ENCODE data around the gene INSYN1.

Gene INSYN1

DNA sequence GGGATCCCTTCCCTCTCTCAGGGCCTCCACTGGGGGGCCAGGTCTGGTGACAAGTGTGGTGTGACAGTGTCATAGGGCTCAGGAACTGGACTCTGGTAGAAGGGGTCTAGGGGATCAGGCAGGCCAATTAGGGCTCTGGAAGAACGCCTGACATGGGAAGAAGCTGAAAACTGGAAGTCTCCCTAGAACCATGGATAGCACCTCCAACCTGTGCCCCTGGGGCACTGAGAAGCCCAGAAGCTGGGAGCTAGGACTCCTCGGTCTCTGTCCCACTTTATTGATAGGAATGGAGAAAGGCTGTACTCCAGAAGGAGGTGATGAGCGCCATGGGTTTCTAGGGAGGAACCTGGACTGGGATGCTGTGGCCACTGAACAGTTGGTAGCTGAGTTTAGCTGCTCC is 30.7 kb downstream of the INSYN1 start:
- Histone ChIP-seq H3K9ac (ENCODE audit: low read depth, low read length) (no peak overlapping the region), H3K36me3 (ENCODE audit: insufficient read depth, low read length) (no peaks in the 10 kb centered on the region), H3K9me3 (replicated peaks; ENCODE audit: low read length) (no peaks in the 10 kb centered on the region), H3K4me2 (ENCODE audit: low read length) (no peak overlapping the region), H3K4me1 (ENCODE audit: control insufficient read depth, insufficient read depth, low read length) (no peaks in the 10 kb centered on the region), H3K4me3 (ENCODE audit: low read length) (no peak overlapping the region), H3K27me3 (ENCODE audit: control insufficient read depth, insufficient read depth, low read length) (peaks cover 41% of the 10 kb centered on the region)

DNA sequence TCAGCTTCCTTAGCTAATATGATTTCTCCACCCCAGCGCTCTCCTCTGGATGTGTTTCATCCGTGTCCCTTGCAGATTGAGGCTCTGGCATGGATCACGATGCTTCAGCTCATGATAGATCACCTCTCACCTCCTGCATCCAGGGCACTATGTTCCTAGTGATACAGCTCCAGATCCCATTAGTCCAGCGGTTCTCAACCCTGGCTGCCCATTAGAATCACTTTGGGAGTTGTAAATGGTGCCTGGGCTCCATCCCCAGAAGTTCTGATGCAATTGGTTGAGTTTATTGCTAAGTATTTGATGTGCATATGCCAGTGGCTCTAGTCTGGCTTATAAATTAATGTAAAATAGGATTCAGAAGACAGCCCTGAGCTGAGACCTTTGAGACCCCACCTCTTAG is 34.5 kb downstream of the INSYN1 start:
- no peak overlapping the region for H3K4me2 ChIP-seq (ENCODE audit: low read length)
- no peak overlapping the region for H3K4me3 ChIP-seq (ENCODE audit: low read length)
- peaks cover 13% of the 10 kb centered on the region for H3K36me3 ChIP-seq (ENCODE audit: insufficient read depth, low read length)
- H3K4me1 ChIP-seq (ENCODE audit: control insufficient read depth, insufficient read depth, low read length), result no peaks in the 10 kb centered on the region
- peaks cover 15% of the 10 kb centered on the region for H3K27me3 ChIP-seq (ENCODE audit: control insufficient read depth, insufficient read depth, low read length)
- H3K9me3 ChIP-seq (replicated peaks; ENCODE audit: low read length), result no peaks in the 10 kb centered on the region
- H3K9ac ChIP-seq (ENCODE audit: low read depth, low read length), result no peak overlapping the region

DNA sequence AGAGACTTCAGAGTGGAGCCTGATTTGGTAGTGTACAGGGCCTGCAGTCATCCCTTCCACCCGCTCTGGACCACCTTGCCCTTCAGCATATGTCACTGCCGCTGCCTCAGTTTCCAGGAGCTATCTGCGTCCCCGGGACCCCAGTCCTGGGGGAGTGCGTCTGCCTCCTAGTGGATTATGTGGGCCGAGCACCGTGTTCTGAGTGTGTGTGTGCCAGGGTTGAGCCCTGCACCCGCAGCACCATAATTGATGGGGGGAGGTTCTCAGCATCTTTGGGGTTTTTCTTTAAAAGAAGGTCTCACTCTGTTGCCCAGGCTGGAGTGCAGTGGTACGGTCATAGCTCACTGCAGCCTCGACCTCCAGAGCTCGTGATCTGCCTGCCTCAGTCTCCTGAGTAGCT is 35.3 kb downstream of the INSYN1 start:
- no peaks in the 10 kb centered on the region for H3K4me1 ChIP-seq (ENCODE audit: control insufficient read depth, insufficient read depth, low read length)
- no peak overlapping the region for H3K4me2 ChIP-seq (ENCODE audit: low read length)
- H3K9ac ChIP-seq (ENCODE audit: low read depth, low read length), result no peak overlapping the region
- no peaks in the 10 kb centered on the region for H3K9me3 ChIP-seq (replicated peaks; ENCODE audit: low read length)
- no peak overlapping the region for H3K4me3 ChIP-seq (ENCODE audit: low read length)
- peaks cover 20% of the 10 kb centered on the region for H3K36me3 ChIP-seq (ENCODE audit: insufficient read depth, low read length)
- H3K27me3 ChIP-seq (ENCODE audit: control insufficient read depth, insufficient read depth, low read length), result peaks cover 15% of the 10 kb centered on the region

DNA sequence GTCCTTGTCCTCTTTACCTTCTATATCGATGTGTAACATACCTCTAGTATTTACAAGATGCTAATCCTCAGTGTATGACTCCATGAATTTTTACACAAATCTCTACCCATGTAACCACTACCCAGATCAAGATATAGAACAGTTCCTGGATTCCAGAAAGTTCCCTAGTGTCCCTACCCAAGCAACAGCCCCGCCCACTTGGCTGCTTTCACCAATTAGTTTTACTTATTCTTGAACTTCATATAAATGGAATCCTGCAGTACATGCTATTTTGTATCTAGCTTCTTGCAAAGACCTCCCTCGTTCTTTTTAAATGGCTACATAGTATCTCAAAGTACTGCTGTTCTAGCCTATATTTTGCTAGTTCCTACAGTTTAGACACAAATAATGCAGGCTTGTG is 35.9 kb downstream of the INSYN1 start:
- no peak overlapping the region for H3K4me2 ChIP-seq (ENCODE audit: low read length)
- no peak overlapping the region for H3K9ac ChIP-seq (ENCODE audit: low read depth, low read length)
- no peak overlapping the region for H3K4me3 ChIP-seq (ENCODE audit: low read length)
- peaks cover 15% of the 10 kb centered on the region for H3K27me3 ChIP-seq (ENCODE audit: control insufficient read depth, insufficient read depth, low read length)
- no peaks in the 10 kb centered on the region for H3K4me1 ChIP-seq (ENCODE audit: control insufficient read depth, insufficient read depth, low read length)
- peaks cover 26% of the 10 kb centered on the region for H3K36me3 ChIP-seq (ENCODE audit: insufficient read depth, low read length)
- no peaks in the 10 kb centered on the region for H3K9me3 ChIP-seq (replicated peaks; ENCODE audit: low read length)

DNA sequence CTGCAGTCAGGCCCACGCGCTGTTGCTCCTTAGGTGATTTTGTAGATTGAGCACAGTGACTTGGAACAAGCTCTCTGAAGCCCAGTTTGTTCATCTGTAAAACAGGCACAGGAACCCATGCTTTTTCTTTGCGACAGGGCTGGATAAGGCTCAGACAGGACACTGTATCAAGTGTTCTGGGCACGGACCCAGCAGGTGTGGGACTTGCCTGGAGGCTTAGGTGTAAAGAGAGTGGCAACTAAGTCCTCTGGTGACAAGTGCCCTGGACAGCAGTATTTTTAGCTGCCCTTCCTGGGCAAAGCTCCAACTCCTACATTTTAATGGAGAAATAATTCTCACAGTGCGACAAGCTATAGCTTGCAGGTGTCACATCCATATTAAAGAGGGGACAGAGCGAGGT is 36.7 kb downstream of the INSYN1 start:
- H3K9ac ChIP-seq (ENCODE audit: low read depth, low read length), result no peak overlapping the region

DNA sequence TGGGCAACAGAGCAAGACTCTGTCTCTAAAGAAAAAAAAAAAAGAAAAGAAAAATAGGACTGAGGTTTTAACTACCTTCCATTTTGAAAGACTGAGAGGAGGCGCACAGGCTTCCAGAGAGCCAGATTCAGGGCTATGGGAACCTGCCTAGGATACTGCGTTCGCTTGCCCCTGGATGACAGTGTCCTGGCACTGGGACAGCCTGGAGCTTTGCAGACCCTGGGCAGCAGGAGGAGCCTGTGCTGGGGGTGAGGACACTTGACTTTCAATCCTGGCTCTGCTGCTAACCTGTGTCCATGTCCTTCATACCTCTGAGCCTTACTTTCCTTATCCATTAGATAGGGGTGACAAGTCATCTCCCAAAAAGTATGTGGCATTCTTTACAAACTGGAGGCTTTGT is 37.7 kb downstream of the INSYN1 start:
- Histone ChIP-seq H3K4me3 (ENCODE audit: low read length) (no peak overlapping the region), H3K9ac (ENCODE audit: low read depth, low read length) (no peak overlapping the region), H3K36me3 (ENCODE audit: insufficient read depth, low read length) (peaks cover 39% of the 10 kb centered on the region), H3K9me3 (replicated peaks; ENCODE audit: low read length) (no peaks in the 10 kb centered on the region), H3K4me1 (ENCODE audit: control insufficient read depth, insufficient read depth, low read length) (no peaks in the 10 kb centered on the region), H3K27me3 (ENCODE audit: control insufficient read depth, insufficient read depth, low read length) (peaks cover 8% of the 10 kb centered on the region), H3K4me2 (ENCODE audit: low read length) (no peak overlapping the region)

More for the DNA sequence above, 36.7 kb downstream of the INSYN1 start:
- Histone ChIP-seq H3K9me3 (replicated peaks; ENCODE audit: low read length) (no peaks in the 10 kb centered on the region), H3K4me3 (ENCODE audit: low read length) (no peak overlapping the region), H3K4me2 (ENCODE audit: low read length) (no peak overlapping the region), H3K4me1 (ENCODE audit: control insufficient read depth, insufficient read depth, low read length) (no peaks in the 10 kb centered on the region), H3K27me3 (ENCODE audit: control insufficient read depth, insufficient read depth, low read length) (peaks cover 10% of the 10 kb centered on the region), H3K36me3 (ENCODE audit: insufficient read depth, low read length) (peaks cover 30% of the 10 kb centered on the region)

DNA sequence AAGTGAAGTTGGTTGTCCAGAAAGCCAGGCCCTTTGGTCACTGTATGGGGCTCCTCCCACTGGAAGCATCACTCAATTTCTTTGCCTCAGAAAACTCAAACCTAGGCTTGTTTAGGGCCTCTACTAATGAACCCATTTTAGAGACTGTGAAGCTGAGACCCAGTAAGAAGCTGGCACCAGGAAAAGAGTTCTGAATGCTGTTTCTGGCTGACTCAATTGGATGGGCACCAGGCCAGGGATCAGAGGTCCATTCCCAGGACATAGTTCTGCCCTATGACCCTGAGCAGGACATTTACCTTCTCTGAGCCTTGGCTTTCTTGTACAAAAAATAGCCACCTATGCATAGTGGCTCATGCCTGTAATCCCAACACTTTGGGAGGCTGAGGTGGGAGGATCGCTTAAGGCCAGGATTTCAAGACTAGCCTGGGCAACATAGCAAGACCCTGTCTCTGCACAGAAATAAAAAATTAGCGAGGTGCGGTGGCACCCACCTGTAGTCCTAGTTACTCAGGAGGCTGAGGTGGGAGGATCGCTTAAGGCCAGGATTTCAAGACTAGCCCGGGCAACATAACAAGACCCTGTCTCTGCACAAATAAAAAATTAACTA is 38.4 kb downstream of the INSYN1 start:
- Histone ChIP-seq H3K36me3 (ENCODE audit: insufficient read depth, low read length) (peaks cover 45% of the 10 kb centered on the region), H3K4me3 (ENCODE audit: low read length) (no peak overlapping the region), H3K27me3 (ENCODE audit: control insufficient read depth, insufficient read depth, low read length) (peaks cover 3% of the 10 kb centered on the region), H3K4me1 (ENCODE audit: control insufficient read depth, insufficient read depth, low read length) (no peaks in the 10 kb centered on the region), H3K4me2 (ENCODE audit: low read length) (no peak overlapping the region), H3K9me3 (replicated peaks; ENCODE audit: low read length) (no peaks in the 10 kb centered on the region), H3K9ac (ENCODE audit: low read depth, low read length) (no peak overlapping the region)

DNA sequence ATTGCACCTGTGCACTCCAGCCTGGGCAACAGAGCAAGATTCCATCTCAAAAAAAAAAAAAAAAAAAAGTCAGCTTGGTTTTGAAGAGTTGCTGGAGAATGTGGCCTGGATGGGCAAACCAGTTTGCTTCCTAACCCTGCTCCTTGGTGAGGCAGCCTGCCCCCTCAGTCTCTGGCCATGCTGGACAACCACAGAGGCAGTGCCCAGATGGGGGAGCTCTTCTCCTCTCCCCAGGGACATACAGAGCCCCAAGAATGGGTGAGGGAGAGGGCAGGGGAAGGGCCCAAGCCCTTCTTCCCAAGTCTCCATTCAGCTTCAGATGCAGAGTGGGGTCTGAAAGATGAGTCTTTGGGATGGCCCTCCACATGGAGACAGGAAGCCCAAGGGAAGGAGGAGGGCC is 41.0 kb downstream of the INSYN1 start:
- no peak overlapping the region for H3K9ac ChIP-seq (ENCODE audit: low read depth, low read length)
- no peaks in the 10 kb centered on the region for H3K27me3 ChIP-seq (ENCODE audit: control insufficient read depth, insufficient read depth, low read length)
- H3K36me3 ChIP-seq (ENCODE audit: insufficient read depth, low read length), result peaks cover 70% of the 10 kb centered on the region
- H3K4me1 ChIP-seq (ENCODE audit: control insufficient read depth, insufficient read depth, low read length), result no peaks in the 10 kb centered on the region
- no peak overlapping the region for H3K4me3 ChIP-seq (ENCODE audit: low read length)
- no peaks in the 10 kb centered on the region for H3K9me3 ChIP-seq (replicated peaks; ENCODE audit: low read length)
- H3K4me2 ChIP-seq (ENCODE audit: low read length), result no peak overlapping the region

DNA sequence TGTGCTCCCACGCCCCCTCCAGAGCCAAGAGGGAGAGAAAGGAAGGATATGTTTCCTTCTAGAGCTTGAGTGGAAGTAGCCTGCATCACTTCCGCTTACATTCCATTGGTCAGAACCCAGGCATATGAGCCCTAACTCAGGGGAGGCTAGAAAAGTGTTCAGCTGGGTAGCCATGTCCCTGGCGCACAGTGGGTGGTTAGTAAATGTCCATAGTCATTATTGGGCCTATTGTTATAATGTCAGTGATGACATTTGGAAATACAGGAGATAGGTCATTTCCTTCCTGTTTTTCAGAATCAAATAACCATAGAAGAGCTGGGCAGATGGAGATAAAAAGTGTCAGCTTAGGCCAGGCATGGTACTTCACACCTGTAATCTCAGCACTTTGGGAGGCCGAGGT is 41.6 kb downstream of the INSYN1 start:
- no peaks in the 10 kb centered on the region for H3K4me1 ChIP-seq (ENCODE audit: control insufficient read depth, insufficient read depth, low read length)
- H3K36me3 ChIP-seq (ENCODE audit: insufficient read depth, low read length), result peaks cover 74% of the 10 kb centered on the region
- H3K27me3 ChIP-seq (ENCODE audit: control insufficient read depth, insufficient read depth, low read length), result no peaks in the 10 kb centered on the region
- no peak overlapping the region for H3K4me2 ChIP-seq (ENCODE audit: low read length)
- H3K4me3 ChIP-seq (ENCODE audit: low read length), result no peak overlapping the region
- no peaks in the 10 kb centered on the region for H3K9me3 ChIP-seq (replicated peaks; ENCODE audit: low read length)
- no peak overlapping the region for H3K9ac ChIP-seq (ENCODE audit: low read depth, low read length)

DNA sequence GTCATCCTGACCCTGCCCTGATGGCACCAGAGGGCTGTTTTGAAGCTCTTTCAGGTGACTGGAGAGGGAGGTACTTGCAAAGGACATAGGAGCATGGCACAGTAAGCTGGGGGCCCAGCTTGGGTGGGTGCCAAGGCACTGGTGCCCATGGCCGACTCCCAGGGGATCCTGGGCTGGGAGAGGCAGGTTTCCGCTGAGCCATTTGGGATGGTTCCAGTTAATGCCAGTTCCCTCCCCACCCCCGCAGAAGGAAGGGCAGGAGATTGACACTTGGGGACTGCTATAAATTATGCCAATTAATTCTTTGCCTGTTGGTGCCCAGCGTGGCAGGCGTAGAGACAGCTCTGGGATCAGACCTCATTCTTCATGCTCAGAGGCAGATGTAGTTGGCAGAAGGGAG is 42.8 kb downstream of the INSYN1 start:
- H3K4me2 ChIP-seq (ENCODE audit: low read length), result no peak overlapping the region
- H3K4me1 ChIP-seq (ENCODE audit: control insufficient read depth, insufficient read depth, low read length), result no peaks in the 10 kb centered on the region
- no peak overlapping the region for H3K4me3 ChIP-seq (ENCODE audit: low read length)
- peaks cover 82% of the 10 kb centered on the region for H3K36me3 ChIP-seq (ENCODE audit: insufficient read depth, low read length)
- no peak overlapping the region for H3K9ac ChIP-seq (ENCODE audit: low read depth, low read length)
- H3K9me3 ChIP-seq (replicated peaks; ENCODE audit: low read length), result no peaks in the 10 kb centered on the region
- no peaks in the 10 kb centered on the region for H3K27me3 ChIP-seq (ENCODE audit: control insufficient read depth, insufficient read depth, low read length)

DNA sequence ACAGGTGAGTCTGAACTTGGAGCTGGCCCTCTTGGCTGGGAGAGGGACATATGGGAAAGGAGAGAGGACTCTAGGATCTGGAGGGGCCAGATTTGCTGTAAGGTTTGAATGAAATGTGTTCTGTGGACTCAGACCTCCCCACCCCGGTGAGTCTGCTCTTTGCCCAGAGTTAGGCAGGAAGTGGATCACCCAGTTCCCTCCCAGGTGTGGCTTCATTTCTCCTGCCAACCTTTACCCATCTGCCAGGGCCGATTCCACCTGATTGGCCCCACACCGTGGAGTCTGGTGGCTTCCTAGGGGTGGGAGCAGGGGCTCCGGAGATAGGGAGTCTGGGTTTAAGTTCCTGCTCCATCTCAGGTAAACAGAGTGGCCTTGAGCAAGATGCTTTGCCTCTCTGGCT is 43.5 kb downstream of the INSYN1 start:
- Histone ChIP-seq H3K9ac (ENCODE audit: low read depth, low read length) (no peak overlapping the region), H3K9me3 (replicated peaks; ENCODE audit: low read length) (no peaks in the 10 kb centered on the region), H3K27me3 (ENCODE audit: control insufficient read depth, insufficient read depth, low read length) (no peaks in the 10 kb centered on the region), H3K4me3 (ENCODE audit: low read length) (no peak overlapping the region), H3K4me1 (ENCODE audit: control insufficient read depth, insufficient read depth, low read length) (no peaks in the 10 kb centered on the region), H3K4me2 (ENCODE audit: low read length) (no peak overlapping the region), H3K36me3 (ENCODE audit: insufficient read depth, low read length) (peaks cover 86% of the 10 kb centered on the region)

DNA sequence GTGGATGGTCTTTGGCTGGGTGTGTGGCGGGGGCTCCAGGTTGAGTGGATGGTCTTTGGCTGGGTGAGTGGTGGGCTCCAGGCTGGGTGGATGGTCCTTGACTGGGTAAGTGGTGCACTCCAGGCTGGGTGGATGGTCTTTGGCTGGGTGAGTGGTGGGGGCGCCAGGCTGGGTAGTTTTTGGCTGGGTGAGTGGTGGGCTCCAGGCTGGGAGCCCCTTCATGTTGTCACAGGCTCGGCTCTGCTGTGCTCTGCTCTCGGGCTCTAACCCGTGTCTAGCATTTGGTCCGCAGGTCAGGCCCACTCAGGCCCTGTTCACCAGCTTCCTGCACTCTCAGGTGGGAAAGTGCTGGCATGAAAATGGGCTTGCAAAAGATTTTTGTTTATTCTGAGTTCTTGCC is 43.9 kb downstream of the INSYN1 start:
- no peaks in the 10 kb centered on the region for H3K27me3 ChIP-seq (ENCODE audit: control insufficient read depth, insufficient read depth, low read length)
- no peak overlapping the region for H3K9ac ChIP-seq (ENCODE audit: low read depth, low read length)
- H3K36me3 ChIP-seq (ENCODE audit: insufficient read depth, low read length), result peaks cover 86% of the 10 kb centered on the region
- H3K4me3 ChIP-seq (ENCODE audit: low read length), result no peak overlapping the region
- H3K9me3 ChIP-seq (replicated peaks; ENCODE audit: low read length), result no peaks in the 10 kb centered on the region
- H3K4me1 ChIP-seq (ENCODE audit: control insufficient read depth, insufficient read depth, low read length), result no peaks in the 10 kb centered on the region
- no peak overlapping the region for H3K4me2 ChIP-seq (ENCODE audit: low read length)
